Testis (tissue), 2 donors: ENCODE results near the gene ZNF141.

Experiments
- CTCF ChIP-seq, 3 experiments: fragments of 450-650 bp in 2 of 3; fragments of 200-600 bp in 1 of 3; sonication (generic) in 1 of 3; IDR thresholded peaks; one replicate each; pipeline ENCODE4 v1.5.1; 2016 to 2019; ENCODE audit warnings: antibody characterized with exemption in 3 of 3, mild to moderate bottlenecking in 2 of 3, moderate library complexity in 1 of 3
- POLR2A ChIP-seq: fragments of 450-650 bp; IDR thresholded peaks from one replicate; pipeline ENCODE4 v1.6.1; 2017; ENCODE audit warnings: antibody characterized with exemption, mild to moderate bottlenecking, moderate library complexity

GRCh38 chr4:385934-386707, 48.5 kb downstream of the ZNF141 start:
- TF ChIP-seq CTCF (IDR thresholded peaks at IDR 0.05) (no peak), POLR2A (no peak)
